Measurements from ENCODE around the gene PODN.

- TF ChIP-seq, protein P1, sequence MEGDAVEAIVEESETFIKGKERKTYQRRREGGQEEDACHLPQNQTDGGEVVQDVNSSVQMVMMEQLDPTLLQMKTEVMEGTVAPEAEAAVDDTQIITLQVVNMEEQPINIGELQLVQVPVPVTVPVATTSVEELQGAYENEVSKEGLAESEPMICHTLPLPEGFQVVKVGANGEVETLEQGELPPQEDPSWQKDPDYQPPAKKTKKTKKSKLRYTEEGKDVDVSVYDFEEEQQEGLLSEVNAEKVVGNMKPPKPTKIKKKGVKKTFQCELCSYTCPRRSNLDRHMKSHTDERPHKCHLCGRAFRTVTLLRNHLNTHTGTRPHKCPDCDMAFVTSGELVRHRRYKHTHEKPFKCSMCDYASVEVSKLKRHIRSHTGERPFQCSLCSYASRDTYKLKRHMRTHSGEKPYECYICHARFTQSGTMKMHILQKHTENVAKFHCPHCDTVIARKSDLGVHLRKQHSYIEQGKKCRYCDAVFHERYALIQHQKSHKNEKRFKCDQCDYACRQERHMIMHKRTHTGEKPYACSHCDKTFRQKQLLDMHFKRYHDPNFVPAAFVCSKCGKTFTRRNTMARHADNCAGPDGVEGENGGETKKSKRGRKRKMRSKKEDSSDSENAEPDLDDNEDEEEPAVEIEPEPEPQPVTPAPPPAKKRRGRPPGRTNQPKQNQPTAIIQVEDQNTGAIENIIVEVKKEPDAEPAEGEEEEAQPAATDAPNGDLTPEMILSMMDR (IDR thresholded peaks at IDR 0.05; ENCODE audit: poor library complexity) = no peak
- no peak for TF ChIP-seq EZH2 (IDR thresholded peaks at IDR 0.05; ENCODE audit: borderline replicate concordance)
- TF ChIP-seq EZH2phosphoT487 (IDR thresholded peaks at IDR 0.05; ENCODE audit: low read depth, severe bottlenecking, unreplicated experiment) = no peak
Measured at GRCh38 chr1:53084589-53084971, 22.6 kb downstream of the PODN start.

Measured in hepatocyte (in vitro differentiated cells).